Stimulated activated naive CD8-positive, alpha-beta T cell treated with anti-CD3 and anti-CD28 coated beads, Interleukin-15, Interleukin-2, amounts not matched to agents 100 ng/mL and 50 ng/mL, for 24 hours (primary cell): ENCODE results near the gene ATP12A.

Experiments
- H3K27ac Mint-ChIP-seq: one replicate; pipeline ENCODE4 v1.8.0; 2021; ENCODE audit warnings: mild to moderate bottlenecking, mixed read lengths
- H3K27me3 Mint-ChIP-seq: one replicate; pipeline ENCODE4 v1.8.0; 2021; ENCODE audit warnings: mixed read lengths
- H3K36me3 Mint-ChIP-seq: one replicate; pipeline ENCODE4 v1.8.0; 2021; ENCODE audit warnings: low read depth, mixed read lengths
- H3K4me1 Mint-ChIP-seq: one replicate; pipeline ENCODE4 v1.8.0; 2021; ENCODE audit warnings: low read depth, mixed read lengths
- H3K4me3 Mint-ChIP-seq: one replicate; pipeline ENCODE4 v1.8.0; 2021; ENCODE audit warnings: mild to moderate bottlenecking, mixed read lengths
- H3K9me3 Mint-ChIP-seq: one replicate; pipeline ENCODE4 v1.8.0; 2021; ENCODE audit warnings: mixed read lengths

Gene ATP12A

DNA sequence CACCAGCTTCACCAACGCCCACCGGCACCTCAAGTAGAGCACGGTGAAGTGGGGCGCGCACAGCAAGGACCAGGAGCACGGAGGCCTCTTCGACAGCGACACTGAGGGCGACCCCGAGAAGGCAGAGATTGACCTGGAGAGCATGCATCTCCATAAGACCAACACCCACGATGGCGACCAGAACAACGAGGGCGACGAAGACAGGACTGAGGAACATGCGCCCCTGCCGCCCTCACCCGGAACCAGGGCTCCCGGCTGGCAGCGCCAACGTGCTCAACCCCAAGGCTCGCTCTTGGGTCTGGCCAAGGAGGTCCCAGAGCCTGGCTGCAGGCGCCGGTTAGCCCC, 65.3 kb downstream of the ATP12A start:
- no peaks in the 10 kb centered on the region for H3K36me3 Mint-ChIP-seq
- no peak overlapping the region for H3K4me3 Mint-ChIP-seq
- peaks cover 52% of the 10 kb centered on the region for H3K27me3 Mint-ChIP-seq
- H3K4me1 Mint-ChIP-seq = peaks cover 9% of the 10 kb centered on the region
- H3K9me3 Mint-ChIP-seq = no peaks in the 10 kb centered on the region
- no peak overlapping the region for H3K27ac Mint-ChIP-seq

DNA sequence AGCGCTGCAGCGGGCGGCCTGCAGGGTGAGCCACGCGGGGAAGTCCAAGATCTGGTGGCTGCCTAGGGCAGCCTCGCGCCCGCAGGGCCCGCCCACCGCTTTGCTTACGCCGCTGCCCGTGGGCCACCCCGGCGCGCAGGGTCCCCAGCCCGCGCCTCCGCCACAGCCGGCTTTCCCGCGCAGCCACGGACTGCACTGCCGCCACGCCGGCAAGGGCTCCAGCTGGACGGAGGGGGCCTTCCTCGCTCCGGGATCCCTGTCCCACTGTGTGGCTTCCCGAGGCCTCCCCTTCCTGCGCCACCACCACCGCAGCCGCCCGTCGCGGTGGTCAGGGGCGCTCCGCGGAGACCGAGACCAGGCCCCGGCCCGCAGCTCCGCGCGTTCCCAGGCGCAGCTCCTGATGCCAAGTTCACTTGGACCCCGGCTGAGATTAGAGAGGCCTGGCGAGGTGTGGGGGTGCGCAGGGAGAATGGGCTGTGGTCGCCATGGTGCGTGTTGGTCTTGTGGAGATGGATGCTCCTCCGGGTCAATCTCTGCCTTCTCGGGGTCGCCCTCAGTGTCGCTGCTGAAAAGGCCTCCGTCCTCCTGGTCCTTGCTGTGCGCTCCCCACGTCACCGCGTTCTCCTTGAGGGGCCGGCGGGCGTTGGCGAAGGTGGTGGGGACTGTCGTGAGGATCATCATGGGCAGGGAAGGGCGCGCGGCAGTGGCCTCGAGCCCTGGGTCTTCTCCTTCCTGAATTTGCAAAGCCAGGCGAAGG, 65.8 kb downstream of the ATP12A start:
- Mint-ChIP-seq H3K4me3 (no peak overlapping the region), H3K9me3 (no peaks in the 10 kb centered on the region), H3K4me1 (peaks cover 9% of the 10 kb centered on the region), H3K27me3 (peaks cover 57% of the 10 kb centered on the region), H3K36me3 (no peaks in the 10 kb centered on the region), H3K27ac (no peak overlapping the region)

DNA sequence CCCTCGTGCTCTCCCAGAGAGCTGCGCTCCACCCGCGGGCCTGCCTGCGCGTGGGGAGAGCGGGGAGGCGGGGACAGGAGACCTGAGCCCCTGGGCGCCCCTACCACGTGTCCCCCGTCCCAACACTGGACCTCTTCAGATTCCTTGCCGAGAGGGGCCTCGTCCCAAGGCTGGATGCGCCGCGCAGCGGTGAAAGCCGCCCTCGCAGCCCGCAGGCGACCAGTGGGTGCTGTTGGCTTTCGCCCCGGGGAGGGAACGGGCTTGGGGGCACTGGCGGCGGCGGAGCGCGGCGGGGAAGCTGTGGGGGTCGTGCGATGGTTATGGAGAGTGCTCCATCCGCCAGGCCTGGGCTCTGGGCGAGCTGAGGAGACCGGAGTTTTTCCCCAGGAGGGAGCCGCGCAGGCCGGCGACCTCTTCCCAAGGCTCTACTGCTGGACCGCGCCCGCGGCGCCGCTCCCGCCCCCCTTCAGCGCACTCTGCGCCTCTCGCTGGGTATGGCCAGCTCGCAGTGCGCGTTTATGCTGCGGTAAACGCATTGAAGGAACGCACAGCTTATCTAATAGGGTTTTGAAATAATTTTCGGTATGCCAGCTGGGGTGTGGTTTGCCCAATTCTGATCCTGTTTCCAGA, 66.5 kb downstream of the ATP12A start:
- Mint-ChIP-seq H3K27me3 (peaks cover 64% of the 10 kb centered on the region), H3K4me3 (peak overlapping the region; percentile 65)

DNA sequence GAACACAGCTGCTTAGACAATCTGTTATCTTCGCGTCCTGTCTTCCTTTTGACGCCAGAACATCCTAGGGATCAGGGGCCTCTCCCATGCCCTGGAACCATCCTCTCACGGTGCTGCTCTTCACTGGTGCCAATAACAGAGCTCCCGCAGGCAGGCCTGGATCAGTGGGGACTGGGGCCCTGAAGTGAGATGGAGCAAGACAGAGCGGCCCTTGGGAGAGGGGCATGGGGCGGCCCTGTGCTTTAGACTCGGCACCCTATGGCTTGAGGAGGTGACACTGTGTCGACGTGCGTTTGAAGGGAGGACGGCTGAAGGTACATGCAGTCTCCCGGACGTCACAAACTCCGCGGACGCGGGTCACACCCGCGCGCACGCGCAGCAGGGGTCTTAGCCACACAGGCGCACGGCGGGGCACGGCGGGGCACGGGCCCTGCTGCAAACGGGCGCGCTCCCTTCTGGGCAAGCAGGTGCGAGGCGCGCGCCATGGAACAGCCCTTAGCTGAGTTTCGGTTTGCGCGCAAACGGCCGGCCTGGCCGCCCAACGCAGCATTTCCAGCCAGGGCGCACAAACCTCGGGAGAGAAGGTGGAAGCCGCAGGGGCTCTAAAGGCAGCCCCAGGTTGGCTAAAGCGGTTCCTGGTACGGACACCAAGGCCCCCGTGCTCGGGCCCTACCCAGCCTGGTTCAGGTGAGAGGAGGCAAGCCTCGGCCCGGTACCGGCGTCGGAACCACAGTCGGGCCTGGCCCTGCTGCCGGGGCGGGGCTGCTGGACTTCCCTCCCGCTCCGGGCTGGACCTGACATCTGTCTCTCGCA, 67.2 kb downstream of the ATP12A start:
- Mint-ChIP-seq H3K36me3 (no peaks in the 10 kb centered on the region), H3K27ac (no peak overlapping the region), H3K9me3 (no peaks in the 10 kb centered on the region), H3K4me1 (peaks cover 9% of the 10 kb centered on the region), H3K4me3 (peak overlapping the region; percentile 65), H3K27me3 (peaks cover 69% of the 10 kb centered on the region)

More for the DNA sequence above, 66.5 kb downstream of the ATP12A start:
- Mint-ChIP-seq H3K27ac (no peak overlapping the region), H3K9me3 (no peaks in the 10 kb centered on the region), H3K4me1 (peaks cover 9% of the 10 kb centered on the region), H3K36me3 (no peaks in the 10 kb centered on the region)

DNA sequence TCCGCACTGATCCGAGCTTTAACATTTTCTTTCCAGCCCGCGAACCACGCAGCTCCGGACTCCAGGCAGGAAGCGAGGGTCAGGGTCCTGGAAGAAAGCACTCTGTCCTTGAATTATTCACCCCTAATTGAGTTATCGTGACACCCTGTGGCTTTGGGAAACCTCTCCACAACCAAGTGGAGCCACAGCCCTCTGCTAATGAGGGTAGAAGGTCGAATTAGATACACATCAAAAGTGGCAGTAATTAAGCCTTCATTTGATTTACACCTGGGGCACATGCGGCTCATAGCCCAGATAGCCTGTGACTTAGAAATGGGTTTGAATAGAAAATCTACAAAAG, 67.8 kb downstream of the ATP12A start:
- Mint-ChIP-seq H3K4me1 (peaks cover 9% of the 10 kb centered on the region), H3K4me3 (peak overlapping the region; percentile 61), H3K9me3 (no peaks in the 10 kb centered on the region), H3K27ac (no peak overlapping the region), H3K36me3 (no peaks in the 10 kb centered on the region), H3K27me3 (peaks cover 73% of the 10 kb centered on the region)

DNA sequence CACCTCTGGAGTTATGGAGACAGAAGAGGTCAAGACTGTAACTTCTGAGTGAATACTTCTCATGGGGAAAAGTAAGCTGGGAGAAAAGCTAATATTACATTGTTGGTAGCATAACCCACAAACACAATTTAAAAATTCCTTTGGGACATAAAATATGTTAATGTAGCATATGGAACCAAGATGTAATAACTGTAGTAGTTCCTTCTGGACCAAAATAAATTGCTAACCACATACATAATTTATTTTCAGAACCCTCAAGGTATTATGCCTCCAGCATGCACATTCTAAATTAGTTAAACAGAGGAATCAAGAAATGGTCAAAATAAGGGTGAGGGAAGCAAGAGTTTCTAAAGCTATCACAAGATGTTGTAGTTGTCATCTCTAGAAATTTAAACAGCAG, 79.0 kb downstream of the ATP12A start:
- Mint-ChIP-seq H3K27ac (no peak overlapping the region), H3K36me3 (no peaks in the 10 kb centered on the region), H3K4me3 (no peak overlapping the region), H3K9me3 (no peaks in the 10 kb centered on the region), H3K4me1 (no peaks in the 10 kb centered on the region), H3K27me3 (peaks cover 31% of the 10 kb centered on the region)
